ENCODE results near the gene VPS51. TPM values are rescaled to one million over a fixed set of nuclear protein-coding genes. Genes with fewer than 3 reads are reported as not detected.

The VPS51 gene
- total and polyA plus RNA-seq, 4 donors, result 33.2 to 158 (median 83.9) TPM

- no peak for DNase-seq (ENCODE audit: low spot score)
- no peak overlapping the region for H3K9ac ChIP-seq (ENCODE audit: low read depth in 1 of 2, low read length in 2 of 2)
- no peaks in the 10 kb centered on the region for H3K27me3 ChIP-seq (ENCODE audit: control insufficient read depth in 4 of 4, insufficient read depth in 4 of 4, low read length in 3 of 4)
- peaks cover 9 to 27% (median 25%) of the 10 kb centered on the region in 4 donors for H3K4me1 ChIP-seq (ENCODE audit: control insufficient read depth in 4 of 4, insufficient read depth in 4 of 4, low read length in 3 of 4)
- TF ChIP-seq MAX (IDR thresholded peaks at IDR 0.05) (no peak), JUND (IDR thresholded peaks at IDR 0.05) (no peak), YY1 (IDR thresholded peaks at IDR 0.05) (no peak), RAD21 (IDR thresholded peaks at IDR 0.05) (no peak), CTCF (IDR thresholded peaks at IDR 0.05; ENCODE audit: low read depth, low read length, missing input control) (no peak), ZBTB33 (IDR thresholded peaks at IDR 0.05) (no peak), GABPA (IDR thresholded peaks at IDR 0.05 in 1 of 2, conservative IDR thresholded peaks at IDR 0.05 in 1 of 2) (no peak), EGR1 (IDR thresholded peaks at IDR 0.05; ENCODE audit: low read depth in 2 of 2) (no peak), REST (IDR thresholded peaks at IDR 0.05) (no peak), FOXA1 (IDR thresholded peaks at IDR 0.05) (no peak)
- H3K4me3 ChIP-seq (ENCODE audit: low read depth in 1 of 3, low read length in 3 of 3), result no peak overlapping the region
- H3K27ac ChIP-seq (ENCODE audit: low read depth in 1 of 2, low read length in 2 of 2), result peak overlapping the region; percentile 69 to 81
- no peaks in the 10 kb centered on the region for H3K9me3 ChIP-seq (ENCODE audit: control insufficient read depth in 4 of 4, low read length in 3 of 4)
- no peaks in the 10 kb centered on the region for H3K36me3 ChIP-seq (ENCODE audit: control insufficient read depth in 4 of 4, insufficient read depth in 3 of 4, low read depth in 1 of 4, low read length in 3 of 4)
- 74% methylated on average over 3 of the region's 3 CpGs for WGBS
Observed at GRCh38 chr11:65151331-65151899, 55.4 kb downstream of the VPS51 start.

DNA sequence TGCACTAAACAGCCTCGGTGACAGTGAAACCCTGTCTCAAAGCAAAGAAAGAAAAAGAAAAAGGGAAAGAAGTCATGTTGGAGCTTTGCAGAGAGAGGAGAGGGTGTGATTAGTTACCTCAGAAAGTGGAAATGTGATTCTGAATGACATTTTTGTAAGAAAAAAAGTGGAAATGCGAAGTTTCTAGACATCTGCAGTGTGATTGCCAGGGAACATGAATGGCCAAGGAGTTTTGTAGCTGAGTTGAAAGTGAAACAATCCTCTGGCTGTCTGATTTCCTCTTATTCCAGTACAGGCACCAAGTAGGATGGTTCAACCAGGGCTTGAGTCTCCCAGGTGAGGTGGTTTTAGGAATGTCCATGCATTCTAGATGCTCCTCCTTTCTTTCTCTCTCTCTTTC is 56.1 kb downstream of the VPS51 start:
- H3K27ac ChIP-seq (ENCODE audit: low read depth in 1 of 2, low read length in 2 of 2), result no peak overlapping the region
- 74% methylated on average over 2 of the region's 2 CpGs for WGBS
- H3K9me3 ChIP-seq (ENCODE audit: control insufficient read depth in 4 of 4, low read length in 3 of 4), result no peaks in the 10 kb centered on the region
- TF ChIP-seq TAF1 (conservative IDR thresholded peaks at IDR 0.05) (no peak), GABPA (IDR thresholded peaks at IDR 0.05 in 1 of 2, conservative IDR thresholded peaks at IDR 0.05 in 1 of 2) (no peak), YY1 (IDR thresholded peaks at IDR 0.05) (no peak), HNF4A (conservative IDR thresholded peaks at IDR 0.05) (no peak), JUND (IDR thresholded peaks at IDR 0.05) (no peak), FOXA2 (IDR thresholded peaks at IDR 0.05) (no peak), ZBTB33 (IDR thresholded peaks at IDR 0.05) (no peak), RAD21 (IDR thresholded peaks at IDR 0.05) (no peak), ATF3 (IDR thresholded peaks at IDR 0.05) (no peak), EGR1 (IDR thresholded peaks at IDR 0.05; ENCODE audit: low read depth in 2 of 2) (no peak), HNF4G (IDR thresholded peaks at IDR 0.05) (no peak)
- no peak for DNase-seq (ENCODE audit: low spot score)
- H3K4me3 ChIP-seq (ENCODE audit: low read depth in 1 of 3, low read length in 3 of 3), result no peak overlapping the region
- peaks cover 7 to 23% (median 20%) of the 10 kb centered on the region in 4 donors for H3K4me1 ChIP-seq (ENCODE audit: control insufficient read depth in 4 of 4, insufficient read depth in 4 of 4, low read length in 3 of 4)
- H3K36me3 ChIP-seq (ENCODE audit: control insufficient read depth in 4 of 4, insufficient read depth in 3 of 4, low read depth in 1 of 4, low read length in 3 of 4), result no peaks in the 10 kb centered on the region
- no peaks in the 10 kb centered on the region for H3K27me3 ChIP-seq (ENCODE audit: control insufficient read depth in 4 of 4, insufficient read depth in 4 of 4, low read length in 3 of 4)
- no peak overlapping the region for H3K9ac ChIP-seq (ENCODE audit: low read depth in 1 of 2, low read length in 2 of 2)

All from liver (tissue), 9 donors.